Stimulated activated CD4-positive, alpha-beta T cell treated with anti-CD3 and anti-CD28 coated beads, TNF-alpha, amount 100 ng/mL, for 4 hours (primary cell): ENCODE data around the gene BST1.
"Not testable (repeated sequence)": the region's sequence is repeated elsewhere in the genome, so short reads cannot be mapped to it uniquely, and the experiment has no call there.

ENCODE experiments used
- DNase-seq, 3 experiments: peaks; one replicate each; pipeline ENCODE4 v3.0.0-alpha.2; 2020; ENCODE audit warnings: low read depth in 3 of 3

Gene BST1

GRCh38 chr4:15711762-15712161 is 8.9 kb downstream of the BST1 start:
- no peak for DNase-seq

DNA sequence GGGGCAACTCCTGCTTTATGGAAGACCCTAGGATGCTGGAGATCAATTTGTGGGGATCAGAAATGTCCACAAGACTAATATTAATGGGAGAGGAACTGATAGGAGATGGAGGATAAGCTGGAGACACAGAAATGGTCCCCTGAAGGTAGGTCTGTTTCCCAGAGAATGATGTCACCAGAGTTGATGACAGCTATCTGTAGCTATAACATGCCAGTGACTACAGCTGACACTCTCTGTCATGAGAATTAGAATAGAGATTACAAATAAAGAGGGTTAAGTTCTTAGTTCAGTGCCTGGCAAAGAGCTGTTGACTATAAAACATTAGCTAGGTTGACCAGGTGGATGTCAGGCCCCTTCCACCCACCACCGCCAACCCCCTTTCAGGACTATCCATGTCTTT is 9.3 kb downstream of the BST1 start:
- DNase-seq, result no peak

- no peak for DNase-seq
Observed at GRCh38 chr4:15714141-15714540, 11.3 kb downstream of the BST1 start.

GRCh38 chr4:15714646-15715435 is 12.0 kb downstream of the BST1 start:
- DNase-seq, result no peak

- no peak for DNase-seq
Observed at GRCh38 chr4:15716115-15716514, 13.2 kb downstream of the BST1 start.

DNA sequence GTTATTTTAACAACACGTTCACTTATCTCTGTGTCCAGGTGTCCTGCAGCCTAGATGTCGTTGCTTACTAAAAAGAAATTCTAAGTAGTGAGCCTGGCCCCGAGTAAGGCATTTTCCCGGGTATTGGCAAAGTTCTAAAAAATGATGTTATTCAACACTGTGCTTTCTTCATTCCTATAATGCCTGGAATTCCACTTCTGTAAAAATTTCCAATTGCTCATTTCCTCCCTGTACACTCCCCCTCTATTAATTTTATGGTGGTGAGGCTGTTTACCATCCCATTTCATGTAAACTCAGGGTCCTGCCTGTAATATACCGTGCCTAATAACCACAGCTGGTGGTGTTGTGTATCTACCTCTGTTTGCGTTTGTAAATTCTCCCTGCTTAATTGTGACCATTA is 14.2 kb downstream of the BST1 start:
- DNase-seq, result no peak

DNA sequence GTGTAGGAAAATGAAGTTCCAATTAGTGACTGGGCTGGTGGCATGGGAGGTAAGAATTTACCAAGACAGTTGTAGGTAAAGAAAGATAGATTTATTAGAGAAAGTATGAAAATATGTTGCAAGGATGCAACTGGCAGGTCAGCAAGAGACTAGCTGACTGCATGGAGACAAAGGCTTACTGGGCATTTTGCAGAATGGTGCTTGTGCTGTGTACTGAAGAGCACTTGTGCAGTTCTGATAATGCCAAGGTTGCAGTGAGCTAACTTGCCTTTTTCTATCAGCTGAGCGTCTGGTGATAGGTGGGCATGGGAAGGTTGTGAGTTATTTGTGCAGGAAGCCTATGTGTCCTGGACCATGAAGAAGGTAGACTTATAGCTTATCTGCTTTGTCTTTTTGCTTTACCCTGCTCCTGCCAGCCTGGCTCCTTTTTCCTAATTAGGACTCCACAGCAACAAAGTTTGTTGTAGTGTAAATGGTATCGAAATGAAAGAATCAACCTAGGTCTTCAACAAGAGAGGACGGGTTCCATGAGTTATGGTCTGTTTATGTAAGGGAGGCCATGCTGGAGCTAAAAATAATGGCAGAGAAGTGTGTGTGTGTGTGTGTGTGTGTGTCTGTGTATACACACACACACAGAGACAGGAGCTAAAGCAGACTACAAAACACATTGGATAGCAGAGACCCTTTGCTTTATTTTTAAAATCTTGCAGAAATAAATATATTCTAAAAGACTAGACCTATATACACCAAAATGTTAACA is 15.0 kb downstream of the BST1 start:
- no peak for DNase-seq

DNA sequence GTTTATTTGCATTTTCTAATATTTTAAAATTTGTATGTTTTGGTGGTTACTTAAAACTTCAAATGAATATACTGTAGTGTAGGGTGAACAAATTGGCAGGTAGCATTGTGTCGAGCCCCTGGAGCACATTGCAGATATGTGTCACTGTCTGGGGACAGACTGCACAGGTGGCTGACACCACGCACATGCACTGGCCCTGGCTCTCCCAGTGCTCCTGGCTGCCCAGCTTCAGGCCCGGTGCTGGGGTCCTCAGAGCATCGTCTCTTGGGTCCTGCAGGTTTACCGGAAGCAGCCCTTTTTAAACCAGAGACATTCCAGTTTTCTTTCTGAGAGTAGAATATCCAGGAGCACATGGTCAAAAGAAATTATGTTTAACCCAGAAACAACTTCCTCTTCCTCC is 15.6 kb downstream of the BST1 start:
- no peak for DNase-seq

GRCh38 chr4:15718959-15719358 is 16.1 kb downstream of the BST1 start:
- DNase-seq, result no peak

DNA sequence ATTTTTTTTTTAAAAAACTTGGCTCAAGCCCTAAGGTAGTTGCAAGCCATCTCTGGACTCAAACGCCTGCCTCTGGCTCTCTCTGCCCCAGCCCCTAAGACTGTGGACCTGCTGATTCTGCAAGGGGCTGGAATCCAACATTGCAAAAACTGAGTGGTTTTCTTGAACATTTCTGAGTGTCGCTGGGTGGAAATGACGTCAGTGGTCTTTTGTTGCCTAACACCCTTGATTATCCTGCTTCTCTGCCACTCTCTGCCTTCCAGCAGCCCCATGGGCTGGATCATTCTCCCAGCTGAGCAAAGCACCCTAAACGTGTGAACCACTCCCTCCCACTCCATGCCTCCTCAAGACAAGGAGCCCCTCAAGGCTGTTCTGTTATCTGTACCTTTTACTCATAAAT is 16.6 kb downstream of the BST1 start:
- DNase-seq, result no peak

- DNase-seq, result no peak
Observed at GRCh38 chr4:15720851-15721250, 18.0 kb downstream of the BST1 start.

DNA sequence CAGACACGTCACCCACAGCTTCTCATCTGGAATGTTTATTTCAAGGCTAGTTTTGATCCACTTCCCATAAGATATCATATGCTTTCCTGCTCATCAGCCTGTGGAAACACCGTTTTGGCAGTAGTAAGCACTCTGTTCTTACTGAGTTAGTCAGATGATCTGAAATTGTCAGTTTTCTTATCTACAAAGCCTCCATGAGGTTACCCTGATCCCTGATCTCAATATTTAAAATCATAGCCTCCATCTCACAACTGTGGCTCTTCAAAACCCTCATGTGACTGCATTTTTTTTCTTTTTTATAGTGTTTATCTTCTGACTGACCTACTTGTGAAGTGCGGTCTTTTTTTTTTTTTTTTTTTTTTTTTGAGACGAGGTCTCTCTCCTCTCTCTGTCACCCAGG is 22.7 kb downstream of the BST1 start:
- DNase-seq, result no peak

DNA sequence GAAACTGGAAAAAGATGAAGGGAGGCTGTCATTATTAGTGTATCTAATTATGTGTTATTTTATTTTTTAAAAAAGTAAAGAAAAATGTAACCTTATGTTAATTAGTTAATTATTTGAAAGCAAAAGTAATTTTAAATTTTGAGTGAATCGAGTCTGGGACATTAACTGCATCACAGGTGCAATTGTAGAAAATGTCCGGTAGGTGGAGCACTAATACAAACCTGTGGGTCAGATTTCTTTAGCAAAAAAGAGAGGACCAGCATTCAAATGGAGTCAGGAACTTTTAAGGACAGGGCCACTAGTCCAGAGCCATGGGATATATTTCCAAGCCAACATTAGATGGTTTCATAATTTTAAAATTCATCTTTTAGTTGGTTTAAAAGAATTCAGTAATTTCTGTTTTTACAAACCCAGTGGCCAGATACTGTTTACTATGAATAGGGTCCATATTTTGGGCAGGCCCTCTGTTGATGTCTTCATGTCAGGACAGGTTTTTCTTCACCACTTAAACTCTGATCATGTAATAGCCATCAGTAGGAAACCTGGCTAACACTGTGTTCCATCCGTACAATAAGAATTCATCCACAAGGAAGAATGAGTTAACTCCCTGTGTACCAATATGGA is 27.2 kb downstream of the BST1 start:
- DNase-seq, result no peak

GRCh38 chr4:15733061-15733460 is 30.2 kb downstream of the BST1 start:
- not testable (repeated sequence) for DNase-seq

DNA sequence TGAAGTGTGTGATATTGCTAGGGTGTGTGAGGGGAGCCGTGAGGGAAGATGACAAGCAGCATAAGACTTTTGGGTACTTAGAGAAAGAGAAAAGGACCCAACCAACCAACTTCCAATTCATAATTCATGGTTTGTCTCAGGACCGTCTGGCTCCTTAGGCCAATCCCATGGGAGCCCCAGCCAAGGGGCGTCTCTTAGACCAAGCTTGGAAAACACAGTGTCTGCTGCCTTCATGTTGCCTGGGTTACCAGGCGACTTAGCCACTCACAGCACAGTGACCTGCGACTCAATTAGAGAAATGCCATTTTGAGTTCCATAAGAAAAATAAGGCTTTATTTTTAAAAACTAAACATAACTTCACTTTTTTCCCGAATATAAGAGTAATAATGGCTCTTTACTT is 32.7 kb downstream of the BST1 start:
- DNase-seq, result no peak

DNA sequence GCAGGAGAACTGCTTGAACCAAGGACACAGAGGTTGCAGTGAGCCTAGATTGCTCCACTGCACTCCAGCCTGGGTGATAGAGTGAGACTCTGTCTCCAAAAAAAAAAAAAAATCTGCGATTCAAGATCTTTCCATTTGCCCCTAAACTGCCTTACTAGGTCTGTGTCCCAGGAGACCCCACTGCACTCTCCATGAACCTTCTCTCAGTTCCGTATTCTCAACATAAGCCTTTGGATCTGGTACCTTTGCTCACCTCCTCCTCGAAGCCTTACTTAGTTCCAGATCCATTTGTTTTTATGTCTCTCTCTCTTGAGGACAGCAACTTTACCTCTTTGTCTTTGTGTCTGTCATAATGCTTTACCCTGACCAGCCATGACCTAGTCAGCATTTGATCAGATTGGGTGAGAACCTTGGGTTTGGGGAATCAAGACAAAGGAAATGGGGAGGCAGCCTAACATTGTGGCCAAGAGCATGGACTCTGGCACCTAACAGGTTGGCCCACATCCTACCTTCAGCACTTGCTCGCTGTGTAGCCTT is 33.7 kb downstream of the BST1 start:
- DNase-seq, result no peak

- no peak for DNase-seq
Observed at GRCh38 chr4:15737255-15737654, 34.4 kb downstream of the BST1 start.

GRCh38 chr4:15738877-15739276 is 36.0 kb downstream of the BST1 start:
- no peak for DNase-seq

DNA sequence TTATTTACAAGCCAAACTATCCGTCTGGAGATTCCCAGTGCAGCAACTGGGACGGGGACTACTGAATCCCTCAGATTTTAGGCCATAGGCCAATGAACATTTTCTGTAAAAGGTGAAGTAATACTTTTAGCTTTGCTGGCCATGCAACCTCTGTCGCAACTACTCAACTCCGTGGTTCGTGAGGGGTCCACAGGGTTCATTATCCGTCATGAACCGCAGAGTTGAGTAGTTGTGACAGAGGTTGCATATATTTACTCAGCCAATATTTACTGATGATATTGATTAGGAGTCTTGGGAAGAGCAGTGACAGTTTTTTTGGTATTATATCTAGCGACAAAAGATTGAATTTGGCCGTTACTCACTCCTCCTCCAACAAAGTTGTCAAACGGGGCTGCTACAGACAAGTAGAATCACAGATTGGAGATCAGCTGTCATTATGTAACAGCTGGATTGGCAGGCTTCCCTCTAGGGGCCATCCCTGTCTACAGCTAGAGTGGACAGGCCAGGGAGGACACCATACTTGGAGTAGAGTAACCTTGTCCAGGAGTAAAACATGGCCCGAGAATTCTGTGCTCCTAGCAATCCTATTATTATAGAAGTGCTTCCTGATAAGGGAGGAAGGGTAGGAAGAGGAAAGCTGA is 38.0 kb downstream of the BST1 start:
- no peak for DNase-seq

- no peak for DNase-seq
Observed at GRCh38 chr4:15742083-15742582, 39.3 kb downstream of the BST1 start.

DNA sequence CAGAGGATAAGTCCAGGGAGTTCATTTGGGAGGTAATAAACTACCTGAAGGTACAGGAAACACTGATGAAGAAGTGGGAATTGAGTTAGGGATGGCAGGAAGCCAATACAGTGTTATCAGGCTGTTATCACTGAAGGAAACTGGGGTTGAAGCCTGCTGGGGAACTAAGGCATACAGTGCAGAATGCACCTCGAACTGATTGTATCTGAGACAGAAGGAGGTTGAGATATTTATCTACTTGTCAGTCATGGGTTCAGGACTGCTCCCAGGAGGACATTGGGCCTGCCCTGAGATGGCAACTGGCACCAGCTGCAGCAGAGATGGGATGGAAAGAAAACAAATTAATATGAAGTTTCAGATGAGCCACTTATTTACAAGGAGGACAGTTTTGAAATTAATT is 39.8 kb downstream of the BST1 start:
- no peak for DNase-seq

GRCh38 chr4:15744016-15744545 is 41.2 kb downstream of the BST1 start:
- DNase-seq, result no peak
